PC-9 (cell line): Measurements from ENCODE around the gene COL5A3. TPM values are rescaled to one million over a fixed set of nuclear protein-coding genes. Genes with fewer than 3 reads are reported as not detected.

Experiments used
- BruUV-seq: library from RNA; stranded (reverse); fragments of 400-500 nt; replicated peaks from 2 replicates; lab custom pipeline; 2021; lab: Mats Ljungman, UMichigan
- CTCF ChIA-PET: fragments of 300-600 bp; sonication (Branson Sonifier 250); formaldehyde crosslinking; loops from one replicate; lab custom pipeline; 2022; ENCODE audit warnings: antibody characterized with exemption; lab: Charles Lee
- POLR2A ChIA-PET: fragments of 300-600 bp; sonication (Branson Sonifier 250); formaldehyde crosslinking; loops from one replicate; lab custom pipeline; 2022; ENCODE audit warnings: antibody characterized with exemption; ENCODE audit not compliant: unreplicated experiment; lab: Charles Lee
- DNase-seq, 2 experiments: peaks; one replicate each; pipeline versions ENCODE4 v3.0.0 to v3.0.0-alpha.2; 2015 to 2022; ENCODE audit warnings: mixed read lengths in 1 of 2
- H2AFZ ChIP-seq: fragments of 200-600 bp; sonication (generic); 2 replicates; pipeline ENCODE4 v1.8.1; 2017; ENCODE audit warnings: antibody characterized with exemption
- H3F3A ChIP-seq: fragments of 200-600 bp; sonication (generic); 2 replicates; pipeline ENCODE4 v1.8.1; 2017; ENCODE audit warnings: antibody characterized with exemption, mild to moderate bottlenecking, low read depth; ENCODE audit not compliant: insufficient read depth
- H3K27ac ChIP-seq: fragments of 200-600 bp; sonication (generic); 2 replicates; pipeline ENCODE4 v1.6.1; 2016; ENCODE audit warnings: mixed run types
- H3K27me3 ChIP-seq: fragments of 200-600 bp; sonication (generic); 2 replicates; pipeline ENCODE4 v1.6.1; 2016; ENCODE audit warnings: low read depth, mixed run types; ENCODE audit not compliant: insufficient read depth
- H3K36me3 ChIP-seq: fragments of 200-600 bp; sonication (generic); 2 replicates; pipeline ENCODE4 v1.6.1; 2016; ENCODE audit warnings: low read depth, mixed run types
- H3K4me1 ChIP-seq: fragments of 200-600 bp; sonication (generic); replicated peaks from 2 replicates; pipeline ENCODE4 v1.6.1; 2016; ENCODE audit warnings: mixed run types; ENCODE audit not compliant: insufficient read depth
- H3K4me2 ChIP-seq: fragments of 200-600 bp; sonication (generic); 2 replicates; pipeline ENCODE4 v1.6.1; 2017; ENCODE audit warnings: mixed run types
- H3K4me3 ChIP-seq: fragments of 200-600 bp; sonication (generic); 2 replicates; pipeline ENCODE4 v1.6.1; 2016; ENCODE audit warnings: mixed run types
- H3K79me2 ChIP-seq: fragments of 200-600 bp; sonication (generic); 2 replicates; pipeline ENCODE4 v1.6.1; 2017; ENCODE audit warnings: low read depth, mixed run types
- H3K9me2 ChIP-seq: fragments of 200-600 bp; sonication (generic); 2 replicates; pipeline ENCODE4 v1.8.1; 2017; ENCODE audit warnings: mild to moderate bottlenecking; ENCODE audit not compliant: insufficient read depth
- H3K9me3 ChIP-seq: fragments of 200-600 bp; sonication (generic); 2 replicates; pipeline ENCODE4 v1.8.1; 2016; ENCODE audit warnings: low read depth; ENCODE audit not compliant: insufficient read depth
- H4K20me1 ChIP-seq: fragments of 200-600 bp; sonication (generic); 2 replicates; pipeline ENCODE4 v1.8.1; 2017; ENCODE audit not compliant: insufficient read depth
- CTCF ChIP-seq: fragments of 200-600 bp; sonication (generic); conservative IDR thresholded peaks from 2 replicates; pipeline ENCODE4 v1.6.1; 2017; ENCODE audit warnings: mixed run types, antibody characterized with exemption, mild to moderate bottlenecking, moderate library complexity
- EZH2 ChIP-seq: fragments of 200-600 bp; sonication (generic); IDR thresholded peaks from 2 replicates; pipeline ENCODE4 v1.8.0; 2017; ENCODE audit warnings: antibody characterized with exemption, low read depth
- intact Hi-C: fragments of 100-400 bp; cut with micrococcal nuclease; formaldehyde crosslinking; loops from one replicate; pipeline ENCODE4 v1.10.0; 2022; ENCODE audit not compliant: unreplicated experiment
- total RNA-seq: library from RNA; stranded (reverse); gene quantifications from 2 replicates; pipeline ENCODE4 v1.2.3, GENCODE V29; 2021

COL5A3 gene
- total RNA-seq, 1 experiment from 2014 or later, result not detected

GRCh38 chr19:10045371-10045770 lies 35.1 kb upstream of the COL5A3 start:
- POLR2A ChIA-PET, result no interaction called here

GRCh38 chr19:10044390-10044789 lies 34.1 kb upstream of the COL5A3 start:
- Histone ChIP-seq H4K20me1 (no peaks in the 10 kb centered on the region), H3K79me2 (no peaks in the 10 kb centered on the region), H3K4me3 (no peak overlapping the region), H2AFZ (no peak overlapping the region), H3K36me3 (no peaks in the 10 kb centered on the region), H3F3A (no peaks in the 10 kb centered on the region), H3K4me2 (no peak overlapping the region), H3K4me1 (no peaks in the 10 kb centered on the region), H3K9me3 (no peaks in the 10 kb centered on the region), H3K27me3 (peaks cover 45% of the 10 kb centered on the region), H3K27ac (no peak overlapping the region), H3K9me2 (no peaks in the 10 kb centered on the region)
- CTCF ChIA-PET, result no interaction called here
- TF ChIP-seq CTCF (no peak), EZH2 (no peak)
- DNase-seq, result peak in 1 of 2 experiments; percentile 19
- intact Hi-C loops, result no loop called here
- POLR2A ChIA-PET, result no interaction called here
- no TSS peak for BruUV-seq

More at GRCh38 chr19:10045371-10045770, 35.1 kb upstream of the COL5A3 start:
- CTCF ChIA-PET, result interaction anchor here (0.6 kb wide), 1 partner anchor 146 kb away, joined by 3 read pairs; no protein-coding TSS in a partner anchor
- peaks cover 46% of the 10 kb centered on the region for H3K27me3 ChIP-seq
- H3K4me2 ChIP-seq, result no peak overlapping the region
- no peaks in the 10 kb centered on the region for H3K79me2 ChIP-seq
- no peak overlapping the region for H2AFZ ChIP-seq
- no peaks in the 10 kb centered on the region for H3K9me3 ChIP-seq
- H3K36me3 ChIP-seq, result no peaks in the 10 kb centered on the region
- no peaks in the 10 kb centered on the region for H3K4me1 ChIP-seq
- no TSS peak for BruUV-seq
- no peak overlapping the region for H3K4me3 ChIP-seq
- intact Hi-C loops, result no loop called here
- no peaks in the 10 kb centered on the region for H4K20me1 ChIP-seq
- H3K27ac ChIP-seq, result no peak overlapping the region
- no peaks in the 10 kb centered on the region for H3K9me2 ChIP-seq
- no peaks in the 10 kb centered on the region for H3F3A ChIP-seq
- peak in 1 of 2 experiments; percentile 25 for DNase-seq
- TF ChIP-seq EZH2, result no peak
- TF ChIP-seq CTCF, result no peak

GRCh38 chr19:10043286-10043927 lies 33.1 kb upstream of the COL5A3 start:
- H3K27ac ChIP-seq, result no peak overlapping the region
- no peaks in the 10 kb centered on the region for H3K36me3 ChIP-seq
- H2AFZ ChIP-seq, result no peak overlapping the region
- no peaks in the 10 kb centered on the region for H3K4me1 ChIP-seq
- TF ChIP-seq CTCF (no peak), EZH2 (no peak)
- ChIA-PET CTCF (no interaction called here), POLR2A (no interaction called here)
- no peaks in the 10 kb centered on the region for H4K20me1 ChIP-seq
- no peaks in the 10 kb centered on the region for H3K9me2 ChIP-seq
- H3K27me3 ChIP-seq, result peaks cover 53% of the 10 kb centered on the region
- no peaks in the 10 kb centered on the region for H3K79me2 ChIP-seq
- intact Hi-C loops, result no loop called here
- DNase-seq, result peak in 1 of 2 experiments; percentile 16
- no peak overlapping the region for H3K4me3 ChIP-seq
- BruUV-seq, result no TSS peak
- no peak overlapping the region for H3K4me2 ChIP-seq
- no peaks in the 10 kb centered on the region for H3F3A ChIP-seq
- H3K9me3 ChIP-seq, result no peaks in the 10 kb centered on the region
